ENCODE results near the gene ANKRD55. TPM values are rescaled to one million over a fixed set of nuclear protein-coding genes. Genes with fewer than 3 reads are reported as not detected.

Gene ANKRD55
- total and polyA plus RNA-seq, 2 donors (not counting 1 experiment from before 2014, with no cell fraction given), result not detected

- no peak overlapping the region for H3K27ac ChIP-seq (ENCODE audit: insufficient read depth, low read length)
Observed at GRCh38 chr5:56070851-56071465, 162.2 kb downstream of the ANKRD55 start.

GRCh38 chr5:56069652-56070226 is 163.4 kb downstream of the ANKRD55 start:
- Histone ChIP-seq H3K4me3 (replicated peaks in 1 of 4; ENCODE audit: control extremely low read depth in 1 of 4, insufficient read depth in 1 of 4, low read depth in 3 of 4, low read length in 4 of 4) (no peak overlapping the region), H3K4me2 (ENCODE audit: extremely low read depth, insufficient read depth, low read length) (no peak overlapping the region), H2AFZ (ENCODE audit: low read length) (no peak overlapping the region), H3K27ac (ENCODE audit: insufficient read depth, low read length) (no peak overlapping the region), H3K27me3 (ENCODE audit: control insufficient read depth, insufficient read depth, low read length) (no peaks in the 10 kb centered on the region), H3K9ac (ENCODE audit: insufficient read depth, low read length) (no peak overlapping the region), H3K36me3 (ENCODE audit: control insufficient read depth, insufficient read depth, low read length) (no peaks in the 10 kb centered on the region), H3K9me3 (ENCODE audit: control insufficient read depth, insufficient read depth, low read depth, low read length) (no peaks in the 10 kb centered on the region), H3K4me1 (ENCODE audit: control insufficient read depth, extremely low read depth, insufficient read depth, low read length) (peaks cover 11% of the 10 kb centered on the region), H3K79me2 (ENCODE audit: control insufficient read depth, insufficient read depth, low read length) (no peaks in the 10 kb centered on the region), H4K20me1 (ENCODE audit: control insufficient read depth, extremely low read depth, insufficient read depth, low read length) (no peaks in the 10 kb centered on the region)
- DNase-seq (ENCODE audit: low read depth in 2 of 2), result no peak
- TF ChIP-seq EZH2 (IDR thresholded peaks at IDR 0.05; ENCODE audit: low read length, missing control alignments), result no peak

More at GRCh38 chr5:56070851-56071465, 162.2 kb downstream of the ANKRD55 start:
- peak overlapping the region; percentile 16 for H2AFZ ChIP-seq (ENCODE audit: low read length)
- no peak overlapping the region for H3K9ac ChIP-seq (ENCODE audit: insufficient read depth, low read length)
- no peaks in the 10 kb centered on the region for H3K79me2 ChIP-seq (ENCODE audit: control insufficient read depth, insufficient read depth, low read length)
- no peaks in the 10 kb centered on the region for H3K27me3 ChIP-seq (ENCODE audit: control insufficient read depth, insufficient read depth, low read length)
- no peak for DNase-seq (ENCODE audit: low read depth in 2 of 2)
- H3K36me3 ChIP-seq (ENCODE audit: control insufficient read depth, insufficient read depth, low read length), result no peaks in the 10 kb centered on the region
- no peak overlapping the region for H3K4me2 ChIP-seq (ENCODE audit: extremely low read depth, insufficient read depth, low read length)
- H3K4me1 ChIP-seq (ENCODE audit: control insufficient read depth, extremely low read depth, insufficient read depth, low read length), result peaks cover 15% of the 10 kb centered on the region
- no peaks in the 10 kb centered on the region for H3K9me3 ChIP-seq (ENCODE audit: control insufficient read depth, insufficient read depth, low read depth, low read length)
- TF ChIP-seq EZH2 (IDR thresholded peaks at IDR 0.05; ENCODE audit: low read length, missing control alignments), result no peak
- no peak for TF ChIP-seq CTCF (conservative IDR thresholded peaks at IDR 0.05 in 1 of 2, IDR thresholded peaks at IDR 0.05 in 1 of 2; ENCODE audit: low read depth in 1 of 2, low read length in 2 of 2)
- H4K20me1 ChIP-seq (ENCODE audit: control insufficient read depth, extremely low read depth, insufficient read depth, low read length), result no peaks in the 10 kb centered on the region
- no peak overlapping the region for H3K4me3 ChIP-seq (replicated peaks in 1 of 4; ENCODE audit: control extremely low read depth in 1 of 4, insufficient read depth in 1 of 4, low read depth in 3 of 4, low read length in 4 of 4)

GRCh38 chr5:56066931-56067450 is 166.1 kb downstream of the ANKRD55 start:
- H3K27me3 ChIP-seq (ENCODE audit: control insufficient read depth, insufficient read depth, low read length), result no peaks in the 10 kb centered on the region
- H3K9ac ChIP-seq (ENCODE audit: insufficient read depth, low read length), result no peak overlapping the region
- H3K27ac ChIP-seq (ENCODE audit: insufficient read depth, low read length), result no peak overlapping the region
- no peak overlapping the region for H2AFZ ChIP-seq (ENCODE audit: low read length)
- no peaks in the 10 kb centered on the region for H3K79me2 ChIP-seq (ENCODE audit: control insufficient read depth, insufficient read depth, low read length)
- no peak overlapping the region for H3K4me2 ChIP-seq (ENCODE audit: extremely low read depth, insufficient read depth, low read length)
- H3K36me3 ChIP-seq (ENCODE audit: control insufficient read depth, insufficient read depth, low read length), result no peaks in the 10 kb centered on the region
- DNase-seq (ENCODE audit: low read depth in 2 of 2), result no peak
- no peak overlapping the region for H3K4me3 ChIP-seq (replicated peaks in 1 of 4; ENCODE audit: control extremely low read depth in 1 of 4, insufficient read depth in 1 of 4, low read depth in 3 of 4, low read length in 4 of 4)
- H3K4me1 ChIP-seq (ENCODE audit: control insufficient read depth, extremely low read depth, insufficient read depth, low read length), result peaks cover 11% of the 10 kb centered on the region
- TF ChIP-seq EZH2 (IDR thresholded peaks at IDR 0.05; ENCODE audit: low read length, missing control alignments) (no peak), CTCF (conservative IDR thresholded peaks at IDR 0.05 in 1 of 2, IDR thresholded peaks at IDR 0.05 in 1 of 2; ENCODE audit: low read depth in 1 of 2, low read length in 2 of 2) (no peak)
- H4K20me1 ChIP-seq (ENCODE audit: control insufficient read depth, extremely low read depth, insufficient read depth, low read length), result no peaks in the 10 kb centered on the region
- H3K9me3 ChIP-seq (ENCODE audit: control insufficient read depth, insufficient read depth, low read depth, low read length), result no peaks in the 10 kb centered on the region

All from fibroblast of lung (primary cell).